HL-60 (cell line): Measurements from ENCODE around the gene RIOK3.

Experiments used
- CTCF ChIP-seq: IDR thresholded peaks from one replicate; pipeline ENCODE4 v1.5.1; 2011; ENCODE audit warnings: low read length, control low read depth, inconsistent platforms; ENCODE audit not compliant: insufficient read depth
- POLR2AphosphoS5 ChIP-seq: IDR thresholded peaks from 2 replicates; pipeline ENCODE4 v1.6.1; 2012; ENCODE audit warnings: low read depth
- REST ChIP-seq: IDR thresholded peaks from 2 replicates; pipeline ENCODE4 v1.6.1; 2012; ENCODE audit warnings: low read depth; ENCODE audit not compliant: insufficient replicate concordance
- SPI1 ChIP-seq: IDR thresholded peaks from 2 replicates; pipeline ENCODE4 v1.6.1; 2012; ENCODE audit warnings: low read depth, mild to moderate bottlenecking, borderline replicate concordance

- no peak for TF ChIP-seq CTCF
- no peak for TF ChIP-seq REST
- no peak for TF ChIP-seq SPI1
- no peak for TF ChIP-seq POLR2AphosphoS5
Measured at GRCh38 chr18:23501626-23502025, 48.5 kb downstream of the RIOK3 start.
